H9 (cell line): ENCODE results near the gene MED1. TPM values are rescaled to one million over a fixed set of nuclear protein-coding genes. Genes with fewer than 3 reads are reported as not detected.

Source experiments
- DNase-seq: peaks from one replicate; pipeline ENCODE4 v3.0.0-alpha.2; 2017
- H2AFZ ChIP-seq: one replicate; pipeline ENCODE4 v1.6.1; 2013; ENCODE audit warnings: mild to moderate bottlenecking, low read length, control low read depth, moderate library complexity
- H2AK5ac ChIP-seq: 2 replicates; pipeline ENCODE4 v1.6.1; 2013; ENCODE audit warnings: low read length, control low read depth, mixed read lengths; ENCODE audit not compliant: insufficient read length
- H2BK120ac ChIP-seq: one replicate; pipeline ENCODE4 v1.6.1; 2013; ENCODE audit warnings: low read depth, mild to moderate bottlenecking, low read length, control low read depth, inconsistent platforms; ENCODE audit not compliant: poor library complexity, severe bottlenecking
- H2BK12ac ChIP-seq: 2 replicates; pipeline ENCODE4 v1.6.1; 2013; ENCODE audit warnings: low read length, control low read depth, mixed read lengths, low read depth; ENCODE audit not compliant: insufficient read length
- H2BK15ac ChIP-seq: 2 replicates; pipeline ENCODE4 v1.6.1; 2013; ENCODE audit warnings: low read depth, low read length, control low read depth
- H2BK20ac ChIP-seq: one replicate; pipeline ENCODE4 v1.6.1; 2013; ENCODE audit warnings: low read depth, mild to moderate bottlenecking, low read length, control low read depth, inconsistent platforms; ENCODE audit not compliant: poor library complexity, severe bottlenecking
- H2BK5ac ChIP-seq: 2 replicates; pipeline ENCODE4 v1.6.1; 2013; ENCODE audit warnings: low read length, control low read depth, mixed read lengths; ENCODE audit not compliant: insufficient read length
- H3K14ac ChIP-seq: 2 replicates; pipeline ENCODE4 v1.6.1; 2013; ENCODE audit warnings: low read length, control low read depth; ENCODE audit not compliant: insufficient read depth
- H3K18ac ChIP-seq: 2 replicates; pipeline ENCODE4 v1.6.1; 2013; ENCODE audit warnings: low read depth, mild to moderate bottlenecking, mixed read lengths, low read length, control low read depth; ENCODE audit not compliant: insufficient read length
- H3K23ac ChIP-seq: 2 replicates; pipeline ENCODE4 v1.6.1; 2013; ENCODE audit warnings: low read length, control low read depth, mixed read lengths, low read depth; ENCODE audit not compliant: insufficient read length
- H3K23me2 ChIP-seq: 2 replicates; pipeline ENCODE4 v1.6.1; 2013; ENCODE audit warnings: low read depth, mild to moderate bottlenecking, mixed read lengths, low read length, control low read depth; ENCODE audit not compliant: insufficient read length, poor library complexity, severe bottlenecking
- H3K27ac ChIP-seq: 2 replicates; pipeline ENCODE4 v1.5.1; 2013; ENCODE audit warnings: low read length, control low read depth, mixed read lengths, low read depth; ENCODE audit not compliant: insufficient read length
- H3K27me3 ChIP-seq: 2 replicates; pipeline ENCODE4 v1.6.1; 2013; ENCODE audit warnings: low read length, control low read depth, inconsistent platforms; ENCODE audit not compliant: insufficient read depth
- H3K4ac ChIP-seq: 2 replicates; pipeline ENCODE4 v1.6.1; 2013; ENCODE audit warnings: low read depth, mild to moderate bottlenecking, control low read depth, inconsistent platforms, low read length, moderate library complexity
- H3K4me1 ChIP-seq: 2 replicates; pipeline ENCODE4 v1.6.1; 2013; ENCODE audit warnings: low read length, control low read depth, inconsistent platforms; ENCODE audit not compliant: insufficient read depth
- H3K4me2 ChIP-seq: 2 replicates; pipeline ENCODE4 v1.6.1; 2013; ENCODE audit warnings: low read length, control low read depth, mixed read lengths; ENCODE audit not compliant: insufficient read length, insufficient read depth
- H3K56ac ChIP-seq: 2 replicates; pipeline ENCODE4 v1.6.1; 2013; ENCODE audit warnings: low read depth, mild to moderate bottlenecking, mixed read lengths, low read length, control low read depth; ENCODE audit not compliant: insufficient read length
- H3K79me1 ChIP-seq: 2 replicates; pipeline ENCODE4 v1.6.1; 2013; ENCODE audit warnings: low read depth, mild to moderate bottlenecking, moderate library complexity, low read length, control low read depth, inconsistent platforms; ENCODE audit not compliant: insufficient read depth, poor library complexity, severe bottlenecking
- H3K79me2 ChIP-seq: 2 replicates; pipeline ENCODE4 v1.6.1; 2013; ENCODE audit warnings: low read length, control low read depth, inconsistent platforms; ENCODE audit not compliant: insufficient read depth
- H3K9ac ChIP-seq: 2 replicates; pipeline ENCODE4 v1.6.1; 2013; ENCODE audit warnings: low read length, control low read depth, mixed read lengths; ENCODE audit not compliant: insufficient read length; ENCODE audit errors: extremely low read depth
- H3K9me3 ChIP-seq: one replicate; pipeline ENCODE4 v1.6.1; 2013; ENCODE audit warnings: low read depth, low read length, inconsistent platforms; ENCODE audit not compliant: control insufficient read depth
- H3T11ph ChIP-seq: one replicate; pipeline ENCODE4 v1.6.1; 2013; ENCODE audit warnings: mild to moderate bottlenecking, low read length, control low read depth, inconsistent platforms
- H4K20me1 ChIP-seq: one replicate; pipeline ENCODE4 v1.6.1; 2013; ENCODE audit not compliant: control insufficient read depth, insufficient read length, insufficient read depth
- H4K5ac ChIP-seq: 2 replicates; pipeline ENCODE4 v1.6.1; 2013; ENCODE audit warnings: low read depth, mild to moderate bottlenecking, mixed read lengths, low read length, control low read depth; ENCODE audit not compliant: insufficient read length
- H4K8ac ChIP-seq: replicated peaks from 2 replicates; pipeline ENCODE4 v1.6.1; 2013; ENCODE audit warnings: low read length, control low read depth, mixed read lengths, low read depth; ENCODE audit not compliant: insufficient read length
- H4K91ac ChIP-seq: 2 replicates; pipeline ENCODE4 v1.6.1; 2013; ENCODE audit warnings: low read depth, mild to moderate bottlenecking, moderate library complexity, mixed read lengths, low read length, control low read depth; ENCODE audit not compliant: insufficient read length
- H3K27ac Mint-ChIP-seq, 3 experiments: 2 replicates in 2 of 3; 3 replicates in 1 of 3; pipeline ENCODE4 v1.8.0; 2020 to 2021; ENCODE audit warnings: mixed read lengths in 3 of 3, mild to moderate bottlenecking in 1 of 3, moderate library complexity in 1 of 3
- H3K27me3 Mint-ChIP-seq: 2 replicates; pipeline ENCODE4 v1.8.0; 2021; ENCODE audit warnings: low read depth, mild to moderate bottlenecking, moderate library complexity, mixed read lengths
- H3K36me3 Mint-ChIP-seq, 3 experiments: 2 replicates in 2 of 3; 3 replicates in 1 of 3; pipeline ENCODE4 v1.8.0; 2020 to 2021; ENCODE audit warnings: low read depth in 3 of 3, mixed read lengths in 3 of 3; ENCODE audit not compliant: insufficient read depth in 1 of 3
- H3K4me1 Mint-ChIP-seq, 2 experiments: 2 replicates each; pipeline ENCODE4 v1.8.0; 2020; ENCODE audit warnings: mixed read lengths in 2 of 2
- H3K4me3 Mint-ChIP-seq, 2 experiments: 2 replicates in 1 of 2; 3 replicates in 1 of 2; pipeline ENCODE4 v1.8.0; 2020 to 2021; ENCODE audit warnings: mild to moderate bottlenecking in 2 of 2, mixed read lengths in 2 of 2, moderate library complexity in 1 of 2
- H3K9me3 Mint-ChIP-seq, 2 experiments: 2 replicates in 1 of 2; 3 replicates in 1 of 2; pipeline ENCODE4 v1.8.0; 2020; ENCODE audit warnings: mild to moderate bottlenecking in 2 of 2, mixed read lengths in 2 of 2, moderate library complexity in 1 of 2
- WGBS: extraction: QIAGEN DNeasy Blood & Tissue Kit; methylation state at CpG from one replicate; pipeline ENCODE4 v1.1.7; 2013; ENCODE audit warnings: missing lambda C conversion rate, low lambda C conversion rate, mixed read lengths; ENCODE audit not compliant: insufficient read length; ENCODE audit errors: extremely low coverage; 5-methylcytosine and 5-hydroxymethylcytosine counted together
- total RNA-seq: library from RNA; stranded (reverse); gene quantifications from 2 replicates; pipeline ENCODE4 v1.2.1, GENCODE V29; 2021
- TF ChIP-seq, protein P1 (sequence below): fragments of 200-600 bp; sonication (generic); conservative IDR thresholded peaks from 3 replicates; pipeline ENCODE4 v1.8.0; 2021; ENCODE audit warnings: antibody characterized with exemption, mild to moderate bottlenecking

MED1 gene
- total RNA-seq, 1 experiment from 2014 or later: 59.2 TPM

DNA sequence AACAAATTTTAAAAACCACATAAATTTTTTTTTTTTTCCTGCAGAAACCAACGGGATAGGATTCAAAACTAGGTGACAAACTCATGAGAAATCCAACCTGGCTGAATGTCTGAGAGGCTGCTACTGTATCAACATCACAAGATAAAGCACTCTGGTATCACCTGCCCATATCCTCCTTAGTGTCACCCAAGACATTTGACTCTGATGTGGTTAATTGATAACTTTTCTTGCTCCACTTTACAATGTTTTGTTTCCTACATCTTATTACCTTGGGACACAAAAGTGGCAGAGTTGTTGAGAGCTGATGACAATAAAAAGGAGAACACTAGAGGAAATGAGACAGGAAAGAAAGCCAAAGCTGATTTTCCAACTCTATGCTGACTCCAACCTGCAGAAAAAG is 45.6 kb downstream of the MED1 start:
- Mint-ChIP-seq H3K4me3 (no peak overlapping the region), H3K9me3 (no peaks in the 10 kb centered on the region), H3K27ac (no peak overlapping the region), H3K27me3 (no peaks in the 10 kb centered on the region; the same call in 1 of the 2 replicates), H3K36me3 (peaks cover 32 to 36% (median 34%) of the 10 kb centered on the region in 3 experiments), H3K4me1 (peaks cover 4 to 7% of the 10 kb centered on the region in 2 experiments)
- no peak overlapping the region for H3T11ph ChIP-seq
- H4K20me1 ChIP-seq: no peaks in the 10 kb centered on the region
- peaks cover 3% of the 10 kb centered on the region for H3K79me1 ChIP-seq
- H3K18ac ChIP-seq: no peak overlapping the region
- no peak overlapping the region for H2AK5ac ChIP-seq
- no peak overlapping the region for H4K91ac ChIP-seq
- DNase-seq: no peak
- H3K9ac ChIP-seq: no peak overlapping the region
- no peak overlapping the region for H2BK120ac ChIP-seq
- TF ChIP-seq, protein P1, sequence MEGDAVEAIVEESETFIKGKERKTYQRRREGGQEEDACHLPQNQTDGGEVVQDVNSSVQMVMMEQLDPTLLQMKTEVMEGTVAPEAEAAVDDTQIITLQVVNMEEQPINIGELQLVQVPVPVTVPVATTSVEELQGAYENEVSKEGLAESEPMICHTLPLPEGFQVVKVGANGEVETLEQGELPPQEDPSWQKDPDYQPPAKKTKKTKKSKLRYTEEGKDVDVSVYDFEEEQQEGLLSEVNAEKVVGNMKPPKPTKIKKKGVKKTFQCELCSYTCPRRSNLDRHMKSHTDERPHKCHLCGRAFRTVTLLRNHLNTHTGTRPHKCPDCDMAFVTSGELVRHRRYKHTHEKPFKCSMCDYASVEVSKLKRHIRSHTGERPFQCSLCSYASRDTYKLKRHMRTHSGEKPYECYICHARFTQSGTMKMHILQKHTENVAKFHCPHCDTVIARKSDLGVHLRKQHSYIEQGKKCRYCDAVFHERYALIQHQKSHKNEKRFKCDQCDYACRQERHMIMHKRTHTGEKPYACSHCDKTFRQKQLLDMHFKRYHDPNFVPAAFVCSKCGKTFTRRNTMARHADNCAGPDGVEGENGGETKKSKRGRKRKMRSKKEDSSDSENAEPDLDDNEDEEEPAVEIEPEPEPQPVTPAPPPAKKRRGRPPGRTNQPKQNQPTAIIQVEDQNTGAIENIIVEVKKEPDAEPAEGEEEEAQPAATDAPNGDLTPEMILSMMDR: no peak
- no peak overlapping the region for H2BK5ac ChIP-seq
- no peaks in the 10 kb centered on the region for H3K79me2 ChIP-seq
- WGBS: no CpG with 5 or more reads among the region's 1 CpG
- no peak overlapping the region for H2BK20ac ChIP-seq
- H3K14ac ChIP-seq: no peak overlapping the region
- no peak overlapping the region for H3K56ac ChIP-seq
- no peaks in the 10 kb centered on the region for H3K9me3 ChIP-seq
- no peak overlapping the region for H3K27ac ChIP-seq
- no peaks in the 10 kb centered on the region for H3K27me3 ChIP-seq
- no peak overlapping the region for H2AFZ ChIP-seq
- H3K23me2 ChIP-seq: peaks cover 6% of the 10 kb centered on the region
- H3K4me2 ChIP-seq: no peak overlapping the region
- H4K8ac ChIP-seq: no peak overlapping the region
- no peaks in the 10 kb centered on the region for H3K4me1 ChIP-seq
- H4K5ac ChIP-seq: no peak overlapping the region
- H3K23ac ChIP-seq: no peak overlapping the region
- no peak overlapping the region for H3K4ac ChIP-seq
- no peak overlapping the region for H2BK12ac ChIP-seq
- H2BK15ac ChIP-seq: no peak overlapping the region
